KMS-11 (cell line): ENCODE measurements around the gene ADGRA3.
"Not testable (repeated sequence)": the region's sequence is repeated elsewhere in the genome, so short reads cannot be mapped to it uniquely, and the experiment has no call there.

Experiments
- H2AFZ ChIP-seq: fragments of 200-600 bp; sonication (generic); 2 replicates; pipeline ENCODE4 v1.6.1; 2016; ENCODE audit warnings: antibody characterized with exemption, mixed run types, low read depth
- H3K27ac ChIP-seq: fragments of 200-600 bp; sonication (generic); 2 replicates; pipeline ENCODE4 v1.6.1; 2016; ENCODE audit warnings: mild to moderate bottlenecking, mixed run types
- H3K27me3 ChIP-seq: fragments of 200-600 bp; sonication (generic); 2 replicates; pipeline ENCODE4 v1.6.1; 2017; ENCODE audit warnings: mild to moderate bottlenecking, low read depth, mixed run types, moderate library complexity; ENCODE audit not compliant: insufficient read depth
- H3K36me3 ChIP-seq: fragments of 200-600 bp; sonication (generic); 2 replicates; pipeline ENCODE4 v1.6.1; 2017; ENCODE audit warnings: mild to moderate bottlenecking, mixed run types; ENCODE audit not compliant: insufficient read depth
- H3K4me1 ChIP-seq: fragments of 200-600 bp; sonication (generic); 2 replicates; pipeline ENCODE4 v1.6.1; 2016; ENCODE audit warnings: mild to moderate bottlenecking, low read depth, mixed run types; ENCODE audit not compliant: poor library complexity, severe bottlenecking
- H3K4me2 ChIP-seq: fragments of 200-600 bp; sonication (generic); 2 replicates; pipeline ENCODE4 v1.7.0; 2016; ENCODE audit warnings: mild to moderate bottlenecking, mixed run types
- H3K4me3 ChIP-seq: fragments of 200-600 bp; sonication (generic); IDR thresholded peaks from 2 replicates; pipeline ENCODE4 v1.6.1; 2017; ENCODE audit warnings: low read depth, low read length, mixed read lengths; ENCODE audit not compliant: insufficient read depth
- H3K79me2 ChIP-seq: fragments of 200-600 bp; sonication (generic); 2 replicates; pipeline ENCODE4 v1.6.1; 2016; ENCODE audit warnings: low read depth, mixed run types; ENCODE audit not compliant: insufficient read depth
- H3K9ac ChIP-seq: fragments of 200-600 bp; sonication (generic); 2 replicates; pipeline ENCODE4 v1.6.1; 2016; ENCODE audit warnings: mild to moderate bottlenecking, mixed run types
- H4K20me1 ChIP-seq: fragments of 200-600 bp; sonication (generic); 2 replicates; pipeline ENCODE4 v1.6.1; 2016; ENCODE audit warnings: mild to moderate bottlenecking, mixed run types; ENCODE audit not compliant: insufficient read depth
- CTCF ChIP-seq: fragments of 200-600 bp; sonication (generic); conservative IDR thresholded peaks from 2 replicates; pipeline ENCODE4 v1.6.1; 2017; ENCODE audit warnings: low read depth, mild to moderate bottlenecking, antibody characterized with exemption, low read length, moderate library complexity, mixed read lengths

The ADGRA3 gene

GRCh38 chr4:22476011-22476410, 39.9 kb downstream of the ADGRA3 start:
- TF ChIP-seq CTCF: no peak
- no peak overlapping the region for H3K4me2 ChIP-seq
- no peak overlapping the region for H3K27ac ChIP-seq
- no peaks in the 10 kb centered on the region for H3K36me3 ChIP-seq
- H3K27me3 ChIP-seq: no peaks in the 10 kb centered on the region
- H3K4me3 ChIP-seq: no peak overlapping the region
- H3K9ac ChIP-seq: no peak overlapping the region
- H3K4me1 ChIP-seq: peaks cover 16% of the 10 kb centered on the region
- H2AFZ ChIP-seq: no peak overlapping the region
- H3K79me2 ChIP-seq: no peaks in the 10 kb centered on the region
- H4K20me1 ChIP-seq: no peaks in the 10 kb centered on the region

GRCh38 chr4:22475311-22475646, 40.6 kb downstream of the ADGRA3 start:
- not testable (repeated sequence) for H4K20me1 ChIP-seq, H3K79me2 ChIP-seq, H3K36me3 ChIP-seq, H3K27ac ChIP-seq, H3K27me3 ChIP-seq, H2AFZ ChIP-seq, H3K4me2 ChIP-seq, H3K9ac ChIP-seq, H3K4me3 ChIP-seq
- H3K4me1 ChIP-seq: peaks cover 16% of the 10 kb centered on the region

- Histone ChIP-seq H3K79me2 (no peaks in the 10 kb centered on the region), H3K36me3 (no peaks in the 10 kb centered on the region), H3K4me2 (no peak overlapping the region), H3K27me3 (no peaks in the 10 kb centered on the region), H3K9ac (no peak overlapping the region), H3K4me1 (peaks cover 16% of the 10 kb centered on the region), H4K20me1 (no peaks in the 10 kb centered on the region), H3K4me3 (no peak overlapping the region), H2AFZ (no peak overlapping the region), H3K27ac (no peak overlapping the region)
- no peak for TF ChIP-seq CTCF
These were observed 41.1 kb downstream of the ADGRA3 start for GRCh38 chr4:22474636-22475310.

GRCh38 chr4:22473268-22473667, 42.6 kb downstream of the ADGRA3 start:
- no peak overlapping the region for H3K4me2 ChIP-seq
- H3K27ac ChIP-seq: no peak overlapping the region

More at GRCh38 chr4:22473268-22473667, 42.6 kb downstream of the ADGRA3 start:
- Histone ChIP-seq H3K36me3 (no peaks in the 10 kb centered on the region), H3K79me2 (no peaks in the 10 kb centered on the region), H3K27me3 (no peaks in the 10 kb centered on the region), H4K20me1 (no peaks in the 10 kb centered on the region), H2AFZ (no peak overlapping the region), H3K4me1 (peaks cover 8% of the 10 kb centered on the region), H3K4me3 (no peak overlapping the region), H3K9ac (no peak overlapping the region)
- no peak for TF ChIP-seq CTCF
